Kidney epithelial cell (primary cell): Measurements from ENCODE around the gene MIEF1. TPM values are rescaled to one million over a fixed set of nuclear protein-coding genes. Genes with fewer than 3 reads are reported as not detected.

Experiments used
- DNase-seq: peaks from one replicate; pipeline ENCODE4 v3.0.0-alpha.2; 2010; ENCODE audit warnings: low read depth
- H3K27me3 ChIP-seq: 2 replicates; pipeline ENCODE4 v1.6.0; 2011; ENCODE audit warnings: low read length; ENCODE audit not compliant: control insufficient read depth, insufficient read depth
- H3K36me3 ChIP-seq: 2 replicates; pipeline ENCODE4 v1.5.1; 2011; ENCODE audit warnings: low read length; ENCODE audit not compliant: control insufficient read depth, insufficient read depth
- H3K4me3 ChIP-seq: 2 replicates; pipeline ENCODE4 v1.5.1; 2011; ENCODE audit warnings: low read depth, mild to moderate bottlenecking, control low read depth, low read length
- CTCF ChIP-seq: IDR thresholded peaks from 2 replicates; pipeline ENCODE4 v1.5.1; 2011; ENCODE audit warnings: mild to moderate bottlenecking, moderate library complexity, low read length, control low read depth, inconsistent platforms; ENCODE audit not compliant: insufficient read depth, poor library complexity, severe bottlenecking
- total RNA-seq: library from RNA; depleted of rRNA; stranded (reverse); fragments of >200 nt; gene quantifications from 2 replicates; pipeline ENCODE4 v1.2.3, GENCODE V29; 2015

MIEF1 gene
- total RNA-seq, 1 donor from 2014 or later: 54.6 TPM

DNA sequence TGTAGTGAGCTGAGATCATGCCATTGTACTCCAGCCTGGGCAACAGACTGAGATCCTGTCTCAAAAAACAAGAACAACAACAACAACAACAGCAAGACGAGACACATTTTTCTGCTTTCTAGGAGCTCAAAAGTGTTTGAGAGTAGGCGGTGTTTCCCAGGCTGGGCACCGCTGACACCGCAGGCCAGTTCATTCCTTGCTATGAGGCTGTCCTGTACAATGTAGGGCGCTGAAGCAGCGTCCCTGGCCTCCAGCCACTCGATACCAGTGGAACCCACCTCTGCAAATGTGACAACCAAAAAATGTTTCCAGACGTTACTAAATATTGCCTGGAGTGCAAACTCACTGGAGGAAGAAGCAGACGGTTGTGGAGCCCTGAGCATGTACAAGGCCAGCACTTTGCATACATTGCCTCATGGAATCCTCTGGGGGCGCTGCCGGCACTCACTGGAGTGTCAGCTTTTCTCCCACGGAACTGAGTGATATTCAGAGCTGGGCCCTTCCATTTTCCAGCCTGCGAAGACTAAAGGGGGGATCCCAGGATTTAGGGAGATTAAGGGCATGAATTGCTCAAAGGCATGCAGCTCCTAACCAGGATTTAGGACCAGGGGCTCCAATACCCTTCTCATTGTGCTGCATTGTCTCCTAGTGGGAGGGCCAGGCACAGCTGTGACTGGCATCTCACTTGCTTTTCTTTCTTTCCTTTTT is 5.8 kb upstream of the MIEF1 start:
- no peak overlapping the region for H3K4me3 ChIP-seq
- DNase-seq: no peak
- TF ChIP-seq CTCF: peak; percentile 85
- H3K36me3 ChIP-seq: no peaks in the 10 kb centered on the region
- peaks cover 2% of the 10 kb centered on the region for H3K27me3 ChIP-seq

DNA sequence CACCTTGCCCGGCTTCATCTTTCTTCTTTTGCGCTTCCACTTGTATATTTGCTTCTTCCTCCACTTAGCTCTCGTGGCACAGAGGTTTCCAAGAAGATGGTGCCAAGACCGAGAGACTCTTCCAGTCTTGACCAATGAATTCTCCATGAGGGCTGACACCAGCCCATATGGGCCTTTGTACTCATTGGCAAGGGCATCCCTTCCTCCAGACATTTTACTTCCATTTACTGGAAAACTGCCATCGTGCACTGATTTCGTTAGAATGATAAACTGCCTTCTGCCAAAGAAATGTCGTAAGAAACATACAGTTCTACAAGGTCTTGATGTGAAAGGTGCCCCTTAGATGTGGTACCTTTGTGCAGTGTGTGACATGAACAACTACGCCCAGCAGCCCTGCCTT is 4.7 kb upstream of the MIEF1 start:
- H3K4me3 ChIP-seq: no peak overlapping the region
- H3K27me3 ChIP-seq: peaks cover 2% of the 10 kb centered on the region
- H3K36me3 ChIP-seq: no peaks in the 10 kb centered on the region
- no peak for DNase-seq
- TF ChIP-seq CTCF: no peak

GRCh38 chr22:39498368-39498767 is 3.7 kb upstream of the MIEF1 start:
- DNase-seq: no peak
- peaks cover 2% of the 10 kb centered on the region for H3K27me3 ChIP-seq
- H3K36me3 ChIP-seq: no peaks in the 10 kb centered on the region
- no peak for TF ChIP-seq CTCF
- H3K4me3 ChIP-seq: no peak overlapping the region

DNA sequence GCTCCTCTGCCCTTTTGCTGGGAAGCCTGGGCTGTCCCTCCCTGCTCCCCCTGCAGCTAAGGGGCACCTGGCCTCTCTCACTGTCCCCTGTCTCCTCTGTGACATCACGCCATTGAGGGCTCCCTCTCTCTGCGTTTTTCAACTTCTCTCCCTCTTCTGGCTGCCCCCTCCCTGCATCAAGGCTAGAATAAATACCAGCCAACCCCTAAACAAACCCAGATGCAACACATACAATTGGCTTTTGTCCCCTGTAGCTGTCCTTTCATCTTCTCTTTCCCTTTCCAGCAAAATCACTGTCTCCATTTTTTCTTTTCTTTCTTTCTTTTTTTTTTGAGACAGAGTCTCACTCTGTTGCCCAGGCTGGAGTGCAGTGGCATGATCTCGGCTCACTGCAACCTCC is 3.3 kb upstream of the MIEF1 start:
- peaks cover 2% of the 10 kb centered on the region for H3K27me3 ChIP-seq
- H3K36me3 ChIP-seq: no peaks in the 10 kb centered on the region
- no peak overlapping the region for H3K4me3 ChIP-seq
- no peak for TF ChIP-seq CTCF
- no peak for DNase-seq

DNA sequence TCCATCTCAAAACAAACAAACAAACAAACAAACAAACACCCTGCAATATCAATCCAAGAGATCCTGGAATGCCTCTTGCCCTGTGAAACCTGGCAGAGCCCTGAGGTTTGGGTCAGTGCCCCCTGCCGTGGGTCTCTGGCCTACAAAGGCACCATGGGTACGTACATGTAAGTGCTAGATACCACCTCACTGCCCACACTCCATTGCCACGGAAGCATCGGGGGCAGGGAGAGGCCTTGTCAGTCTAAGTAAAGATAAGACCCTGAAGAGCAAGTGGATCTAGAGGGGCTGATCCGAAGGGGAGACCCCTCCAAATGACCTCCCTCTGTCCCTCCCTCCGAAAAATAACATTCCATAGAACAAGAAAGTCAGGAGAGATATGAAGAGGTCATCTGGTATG is 2.0 kb upstream of the MIEF1 start:
- DNase-seq: no peak
- Histone ChIP-seq H3K27me3 (peaks cover 2% of the 10 kb centered on the region), H3K4me3 (no peak overlapping the region), H3K36me3 (peaks cover 2% of the 10 kb centered on the region)
- no peak for TF ChIP-seq CTCF

DNA sequence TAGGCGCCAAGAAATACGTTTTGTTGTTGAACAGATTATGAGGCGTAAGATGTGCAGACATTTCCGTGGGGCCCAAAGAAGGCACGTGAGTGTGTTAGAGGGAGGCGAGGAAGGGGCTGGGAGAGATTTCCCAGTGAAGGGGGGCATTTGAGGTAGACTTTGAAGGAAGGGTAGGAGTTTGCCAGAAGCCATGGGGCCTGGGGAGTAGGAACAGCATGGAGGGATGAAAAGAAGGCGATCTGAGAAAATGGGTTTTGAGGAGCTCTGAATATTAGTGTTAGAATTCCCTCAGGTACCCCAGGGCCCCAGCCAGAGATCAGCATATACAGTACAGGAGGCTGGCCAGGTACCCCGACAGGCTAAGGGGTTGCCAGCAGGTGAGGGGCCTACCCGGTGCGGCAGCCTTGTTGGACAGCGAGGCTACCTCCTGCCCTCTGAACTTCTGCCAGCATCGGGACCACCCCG is 414 bp upstream of the MIEF1 start:
- no peak for DNase-seq
- Histone ChIP-seq H3K27me3 (peaks cover 2% of the 10 kb centered on the region), H3K4me3 (peak overlapping the region; percentile 96), H3K36me3 (peaks cover 2% of the 10 kb centered on the region)
- TF ChIP-seq CTCF: no peak
